Esophagus muscularis mucosa (tissue), 4 donors: Measurements from ENCODE around the gene PDGFA. TPM values are rescaled to one million over a fixed set of nuclear protein-coding genes. Genes with fewer than 3 reads are reported as not detected.
A peak's percentile ranks its signal among the peaks of the same experiment; 100 is the strongest.

Source experiments
- DNase-seq: peaks from one replicate; pipeline ENCODE4 v3.0.0-alpha.2; 2017; ENCODE audit errors: extremely low spot score
- H3K27ac ChIP-seq, 4 donors: fragments of 200-600 bp; sonication (generic); replicated peaks in 1 of 4; 1 replicate in 3 of 4; 2 replicates in 1 of 4; pipeline ENCODE4 v1.5.1; 2016 to 2019; ENCODE audit warnings: mild to moderate bottlenecking in 1 of 4
- H3K27me3 ChIP-seq, 4 donors: fragments of 200-600 bp; sonication (generic); one replicate each; pipeline versions ENCODE4 v1.5.1 to v1.6.0; 2016 to 2019
- H3K36me3 ChIP-seq, 4 donors: fragments of 200-600 bp; sonication (generic); one replicate each; pipeline ENCODE4 v1.5.1; 2016 to 2019
- H3K4me1 ChIP-seq, 4 donors: fragments of 200-600 bp; sonication (generic); one replicate each; pipeline ENCODE4 v1.5.1; 2016 to 2019
- H3K4me3 ChIP-seq, 4 donors: fragments of 200-600 bp; sonication (generic); 1 replicate in 2 of 4; 2 replicates in 2 of 4; pipeline ENCODE4 v1.5.1; 2016 to 2019; ENCODE audit warnings: mild to moderate bottlenecking in 4 of 4, moderate library complexity in 1 of 4
- H3K9me3 ChIP-seq, 4 donors: fragments of 200-600 bp; sonication (generic); 1 replicate in 3 of 4; 2 replicates in 1 of 4; pipeline ENCODE4 v1.5.1; 2016 to 2019
- CTCF ChIP-seq, 3 experiments: fragments of 200-600 bp in 2 of 3; fragments of 450-650 bp in 1 of 3; sonication (generic) in 2 of 3; IDR thresholded peaks; one replicate each; pipeline ENCODE4 v1.5.1; 2017 to 2019; ENCODE audit warnings: antibody characterized with exemption in 3 of 3, mild to moderate bottlenecking in 2 of 3, moderate library complexity in 1 of 3
- EP300 ChIP-seq: sonication (generic); formaldehyde crosslinking; IDR thresholded peaks from one replicate; pipeline ENCODE4 v1.6.1; 2017; ENCODE audit warnings: antibody characterized with exemption
- POLR2A ChIP-seq: fragments of 450-650 bp; IDR thresholded peaks from one replicate; pipeline ENCODE4 v1.6.1; 2017; ENCODE audit warnings: antibody characterized with exemption, moderate library complexity, mild to moderate bottlenecking, low read depth
- POLR2AphosphoS5 ChIP-seq, 2 donors: sonication (generic); formaldehyde crosslinking; IDR thresholded peaks; one replicate each; pipeline ENCODE4 v1.6.1; 2017; ENCODE audit warnings: antibody characterized with exemption in 2 of 2
- WGBS: methylation state at CpG from one replicate; pipeline ENCODE4 v1.1.5; 2018; 5-methylcytosine and 5-hydroxymethylcytosine counted together
- intact Hi-C: fragments of 100-400 bp; cut with DNase I; formaldehyde crosslinking; loops from one replicate; pipeline ENCODE4 v1.15.1; 2023
- total RNA-seq, 4 donors: library from RNA; depleted of rRNA; stranded (reverse); fragments of >200 nt; gene quantifications; one replicate each; pipeline versions ENCODE4 v1.1.0 to v1.2.1, GENCODE V29; 2016

The PDGFA gene
- total RNA-seq, 4 donors from 2014 or later: 88.0 to 184 (median 119) TPM

GRCh38 chr7:517774-518629, 1.6 kb downstream of the PDGFA start:
- intact Hi-C loops: loop anchor here (2.0 to 5.0 kb wide), 3 partner anchors 149 to 254 kb away; no protein-coding TSS in a partner anchor
- peaks cover 0 to 25% (median 0%) of the 10 kb centered on the region in 4 donors for H3K27me3 ChIP-seq
- TF ChIP-seq CTCF (IDR thresholded peaks at IDR 0.05) (no peak), POLR2AphosphoS5 (IDR thresholded peaks at IDR 0.05) (peak; percentile 43 to 68), POLR2A (no peak), EP300 (no peak)
- no peaks in the 10 kb centered on the region for H3K36me3 ChIP-seq
- under 1% methylated on average over 54 of the region's 70 CpGs for WGBS
- peaks cover 63 to 93% (median 75%) of the 10 kb centered on the region in 4 donors for H3K4me1 ChIP-seq
- peak overlapping the region; percentile 65 to 89 (median 81) for H3K4me3 ChIP-seq
- DNase-seq: peak; percentile 94
- H3K27ac ChIP-seq: peak overlapping the region; percentile 90 to 95 (median 94)
- H3K9me3 ChIP-seq: no peaks in the 10 kb centered on the region

GRCh38 chr7:516606-517456, 2.8 kb downstream of the PDGFA start:
- TF ChIP-seq EP300: no peak
- peak in 1 of 2 donors; percentile 53 for TF ChIP-seq POLR2AphosphoS5 (IDR thresholded peaks at IDR 0.05)
- H3K36me3 ChIP-seq: peaks cover 0 to 9% (median 6%) of the 10 kb centered on the region in 4 donors
- H3K9me3 ChIP-seq: no peaks in the 10 kb centered on the region
- H3K4me1 ChIP-seq: peaks cover 64 to 93% (median 75%) of the 10 kb centered on the region in 4 donors
- H3K4me3 ChIP-seq: peak overlapping the region; percentile 65 to 89 (median 81)
- H3K27me3 ChIP-seq: peaks cover 0 to 18% (median 0%) of the 10 kb centered on the region in 4 donors
- intact Hi-C loops: loop anchor here (5.0 kb wide), 1 partner anchor 255 kb away; no protein-coding TSS in a partner anchor
- 0% methylated on average over 3 of the region's 83 CpGs for WGBS
- no peak for DNase-seq
- peak overlapping the region; percentile 90 to 95 (median 94) for H3K27ac ChIP-seq

GRCh38 chr7:516216-516605, 3.4 kb downstream of the PDGFA start:
- Histone ChIP-seq H3K27me3 (peaks cover 0 to 12% (median 0%) of the 10 kb centered on the region in 4 donors), H3K4me1 (peaks cover 57 to 93% (median 72%) of the 10 kb centered on the region in 4 donors), H3K27ac (peak overlapping the region; percentile 90 to 95 (median 94)), H3K4me3 (peak overlapping the region; percentile 65 to 89 (median 81)), H3K36me3 (peaks cover 0 to 16% (median 12%) of the 10 kb centered on the region in 4 donors), H3K9me3 (no peaks in the 10 kb centered on the region)
- WGBS: 34% methylated on average over 13 of the region's 13 CpGs
- intact Hi-C loops: loop anchor here (5.0 kb wide), 1 partner anchor 256 kb away; no protein-coding TSS in a partner anchor
- TF ChIP-seq EP300 (no peak), POLR2A (no peak), CTCF (IDR thresholded peaks at IDR 0.05) (no peak), POLR2AphosphoS5 (IDR thresholded peaks at IDR 0.05) (peak in 1 of 2 donors; percentile 52)
- no peak for DNase-seq

- H3K27ac ChIP-seq: peak overlapping the region; percentile 90 to 95 (median 94)
- WGBS: 60% methylated on average over 9 of the region's 10 CpGs
- H3K27me3 ChIP-seq: peaks cover 0 to 6% (median 0%) of the 10 kb centered on the region in 4 donors
- no peak for DNase-seq
- no peak for TF ChIP-seq CTCF (IDR thresholded peaks at IDR 0.05)
- no peak for TF ChIP-seq POLR2AphosphoS5 (IDR thresholded peaks at IDR 0.05)
- TF ChIP-seq EP300: no peak
- no peak for TF ChIP-seq POLR2A
- intact Hi-C loops: loop anchor here (5.0 kb wide), 1 partner anchor 257 kb away; no protein-coding TSS in a partner anchor
- H3K4me3 ChIP-seq: peak overlapping the region; percentile 65 to 89 (median 81)
- peaks cover 0 to 21% (median 16%) of the 10 kb centered on the region in 4 donors for H3K36me3 ChIP-seq
- H3K4me1 ChIP-seq: peaks cover 52 to 89% (median 66%) of the 10 kb centered on the region in 4 donors
- no peaks in the 10 kb centered on the region for H3K9me3 ChIP-seq
These were observed 4.0 kb downstream of the PDGFA start for GRCh38 chr7:515628-516027.
